Loucy (cell line): ENCODE results near the gene AFTPH.

Source experiments
- H2AFZ ChIP-seq: fragments of 200-600 bp; sonication (generic); 2 replicates; pipeline ENCODE4 v1.6.0; 2016; ENCODE audit warnings: antibody characterized with exemption, mild to moderate bottlenecking, low read length, moderate library complexity
- H3F3A ChIP-seq: fragments of 200-600 bp; 2 replicates; pipeline ENCODE4 v1.6.0; 2016; ENCODE audit warnings: antibody characterized with exemption, low read depth, mild to moderate bottlenecking
- H3K27me3 ChIP-seq: fragments of 200-600 bp; sonication (generic); 2 replicates; pipeline ENCODE4 v1.6.1; 2014; ENCODE audit warnings: low read length, mild to moderate bottlenecking; ENCODE audit not compliant: insufficient read depth, poor library complexity, severe bottlenecking
- H3K36me3 ChIP-seq: fragments of 200-600 bp; sonication (generic); 2 replicates; pipeline ENCODE4 v1.6.1; 2016; ENCODE audit warnings: low read length; ENCODE audit not compliant: insufficient read depth
- H3K4me1 ChIP-seq: fragments of 200-600 bp; sonication (generic); 2 replicates; pipeline ENCODE4 v1.5.1; 2014; ENCODE audit warnings: low read length, mild to moderate bottlenecking; ENCODE audit not compliant: insufficient read depth, poor library complexity, severe bottlenecking
- H3K4me2 ChIP-seq: fragments of 200-600 bp; sonication (generic); 2 replicates; pipeline ENCODE4 v1.6.0; 2014; ENCODE audit warnings: antibody characterized with exemption, low read length, low read depth, mild to moderate bottlenecking; ENCODE audit not compliant: poor library complexity, severe bottlenecking
- H3K4me3 ChIP-seq: fragments of 200-600 bp; sonication (generic); 2 replicates; pipeline ENCODE4 v1.5.1; 2014; ENCODE audit warnings: low read length, mild to moderate bottlenecking, mixed read lengths; ENCODE audit not compliant: poor library complexity, severe bottlenecking
- H3K79me2 ChIP-seq: fragments of 200-600 bp; sonication (generic); 2 replicates; pipeline ENCODE4 v1.6.1; 2014; ENCODE audit warnings: low read length; ENCODE audit not compliant: insufficient read depth
- H3K9ac ChIP-seq: fragments of 200-600 bp; sonication (generic); 2 replicates; pipeline ENCODE4 v1.6.0; 2014; ENCODE audit warnings: mild to moderate bottlenecking, low read depth, low read length, moderate library complexity; ENCODE audit not compliant: poor library complexity, severe bottlenecking
- H3K9me2 ChIP-seq: fragments of 200-600 bp; sonication (generic); replicated peaks from 2 replicates; pipeline ENCODE4 v1.6.1; 2016; ENCODE audit warnings: low read depth, low read length, mixed read lengths
- H3K9me3 ChIP-seq: fragments of 200-600 bp; sonication (generic); 2 replicates; pipeline ENCODE4 v1.6.1; 2014; ENCODE audit warnings: mild to moderate bottlenecking, antibody characterized with exemption, low read length, low read depth; ENCODE audit not compliant: insufficient read depth
- H4K20me1 ChIP-seq: fragments of 200-600 bp; sonication (generic); 2 replicates; pipeline ENCODE4 v1.6.0; 2014; ENCODE audit warnings: antibody characterized with exemption, low read length, mild to moderate bottlenecking; ENCODE audit not compliant: insufficient read depth, poor library complexity, severe bottlenecking
- EZH2phosphoT487 ChIP-seq: fragments of 200-600 bp; IDR thresholded peaks from 2 replicates; pipeline ENCODE4 v1.6.1; 2018; ENCODE audit warnings: antibody characterized with exemption, mild to moderate bottlenecking, moderate library complexity, borderline replicate concordance
- TF ChIP-seq, protein P1 (sequence below): fragments of 200-600 bp; sonication (generic); conservative IDR thresholded peaks from 2 replicates; pipeline ENCODE4 v1.5.1; 2014; ENCODE audit warnings: mild to moderate bottlenecking, antibody characterized with exemption, low read length

The AFTPH gene

DNA sequence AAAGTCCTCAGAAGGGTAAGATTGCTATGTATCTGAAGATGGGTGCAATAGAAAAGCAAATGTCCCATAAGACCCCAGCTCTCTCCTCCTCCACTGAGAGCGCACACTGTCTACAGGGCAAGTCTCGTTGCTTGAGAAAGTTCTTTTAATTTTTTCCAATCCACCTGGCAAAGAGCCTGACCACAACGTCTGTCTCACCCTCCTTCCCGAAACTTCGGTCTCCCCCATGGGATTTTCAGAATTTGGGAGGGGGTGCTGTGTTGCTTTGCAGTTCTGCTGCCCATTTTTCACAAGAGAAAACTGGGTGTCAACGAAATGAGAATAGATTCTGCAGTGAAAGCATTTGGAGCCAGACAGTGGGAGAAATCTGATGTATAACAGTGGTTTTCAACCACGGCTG lies 89.1 kb downstream of the AFTPH start:
- Histone ChIP-seq H3K27me3 (no peaks in the 10 kb centered on the region), H3K36me3 (no peaks in the 10 kb centered on the region), H3K9me3 (no peaks in the 10 kb centered on the region), H3F3A (no peaks in the 10 kb centered on the region), H3K79me2 (no peaks in the 10 kb centered on the region), H3K4me1 (no peaks in the 10 kb centered on the region), H4K20me1 (no peaks in the 10 kb centered on the region), H2AFZ (no peak overlapping the region), H3K4me3 (no peak overlapping the region), H3K9ac (no peak overlapping the region), H3K4me2 (no peak overlapping the region), H3K9me2 (no peaks in the 10 kb centered on the region)
- TF ChIP-seq, protein P1, sequence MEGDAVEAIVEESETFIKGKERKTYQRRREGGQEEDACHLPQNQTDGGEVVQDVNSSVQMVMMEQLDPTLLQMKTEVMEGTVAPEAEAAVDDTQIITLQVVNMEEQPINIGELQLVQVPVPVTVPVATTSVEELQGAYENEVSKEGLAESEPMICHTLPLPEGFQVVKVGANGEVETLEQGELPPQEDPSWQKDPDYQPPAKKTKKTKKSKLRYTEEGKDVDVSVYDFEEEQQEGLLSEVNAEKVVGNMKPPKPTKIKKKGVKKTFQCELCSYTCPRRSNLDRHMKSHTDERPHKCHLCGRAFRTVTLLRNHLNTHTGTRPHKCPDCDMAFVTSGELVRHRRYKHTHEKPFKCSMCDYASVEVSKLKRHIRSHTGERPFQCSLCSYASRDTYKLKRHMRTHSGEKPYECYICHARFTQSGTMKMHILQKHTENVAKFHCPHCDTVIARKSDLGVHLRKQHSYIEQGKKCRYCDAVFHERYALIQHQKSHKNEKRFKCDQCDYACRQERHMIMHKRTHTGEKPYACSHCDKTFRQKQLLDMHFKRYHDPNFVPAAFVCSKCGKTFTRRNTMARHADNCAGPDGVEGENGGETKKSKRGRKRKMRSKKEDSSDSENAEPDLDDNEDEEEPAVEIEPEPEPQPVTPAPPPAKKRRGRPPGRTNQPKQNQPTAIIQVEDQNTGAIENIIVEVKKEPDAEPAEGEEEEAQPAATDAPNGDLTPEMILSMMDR = no peak
- no peak for TF ChIP-seq EZH2phosphoT487

DNA sequence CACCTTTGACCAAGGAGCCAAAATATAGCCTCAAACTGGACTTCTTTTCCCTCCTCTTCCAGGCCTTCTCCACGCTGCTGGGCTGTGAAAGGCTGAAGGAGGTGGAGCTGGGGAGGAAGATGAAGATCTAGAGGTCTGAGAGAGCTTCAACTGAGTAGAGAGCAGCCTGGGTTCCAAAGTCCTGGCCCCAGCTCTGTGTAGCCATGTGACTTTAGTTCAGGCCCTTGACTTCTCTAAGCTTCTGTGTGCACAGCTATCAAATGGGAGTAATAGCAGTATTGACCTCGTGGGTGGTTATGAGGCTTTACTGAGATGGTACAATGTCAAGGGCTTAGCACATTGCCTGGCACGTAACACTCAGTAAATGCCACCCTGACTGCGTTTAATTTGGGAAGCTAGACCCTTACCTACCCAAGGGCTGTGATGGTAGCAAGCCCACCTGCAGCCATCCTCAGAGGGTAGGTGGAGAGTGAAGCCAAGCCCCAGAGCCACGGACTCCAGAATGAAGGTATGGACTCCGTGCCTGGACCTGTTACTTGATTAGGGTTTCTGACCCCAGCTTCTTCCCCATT lies 91.2 kb downstream of the AFTPH start:
- H3K9ac ChIP-seq = no peak overlapping the region
- no peak overlapping the region for H3K4me3 ChIP-seq
- no peaks in the 10 kb centered on the region for H3F3A ChIP-seq
- H3K9me2 ChIP-seq = no peaks in the 10 kb centered on the region
- H3K9me3 ChIP-seq = no peaks in the 10 kb centered on the region
- H3K4me2 ChIP-seq = no peak overlapping the region
- TF ChIP-seq, protein P1 = no peak
- no peak for TF ChIP-seq EZH2phosphoT487
- no peaks in the 10 kb centered on the region for H3K79me2 ChIP-seq
- H4K20me1 ChIP-seq = no peaks in the 10 kb centered on the region
- no peaks in the 10 kb centered on the region for H3K27me3 ChIP-seq
- no peak overlapping the region for H2AFZ ChIP-seq
- H3K36me3 ChIP-seq = no peaks in the 10 kb centered on the region
- no peaks in the 10 kb centered on the region for H3K4me1 ChIP-seq

DNA sequence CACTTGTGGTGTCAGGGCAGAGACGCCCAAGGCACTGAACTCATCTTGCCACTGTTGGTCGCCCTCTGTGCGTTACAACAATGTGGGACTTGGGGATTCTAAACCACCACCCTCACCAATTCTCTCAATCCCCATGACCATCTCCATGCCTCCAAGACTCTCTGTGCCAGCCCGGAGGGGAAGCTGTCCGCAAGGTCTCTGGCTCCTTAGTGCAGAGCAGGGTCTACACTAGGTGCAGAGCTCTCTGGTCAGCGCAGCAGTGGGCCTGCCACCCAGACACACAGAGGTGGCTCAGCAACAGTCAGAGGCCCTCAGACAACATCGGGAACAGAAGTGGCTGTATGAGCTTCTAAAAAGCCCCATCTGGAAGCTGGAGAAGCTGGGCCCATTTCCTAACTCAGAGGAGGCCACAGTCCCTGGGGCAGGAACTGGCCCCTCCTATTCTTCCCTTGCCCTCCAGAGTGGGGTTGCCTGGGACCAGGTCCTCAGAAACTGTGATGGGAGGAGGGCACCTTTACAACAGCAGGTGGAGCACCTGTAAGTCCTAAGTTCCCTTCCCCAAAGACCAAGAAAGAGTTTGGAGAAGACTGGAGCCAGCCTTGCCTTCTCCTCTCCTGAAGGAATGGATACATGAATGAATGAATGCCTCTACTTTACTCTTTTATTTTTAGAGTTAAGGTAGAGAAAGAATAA lies 91.9 kb downstream of the AFTPH start:
- Histone ChIP-seq H3K79me2 (no peaks in the 10 kb centered on the region), H2AFZ (no peak overlapping the region), H3F3A (no peaks in the 10 kb centered on the region), H3K9ac (no peak overlapping the region), H3K4me2 (no peak overlapping the region), H4K20me1 (no peaks in the 10 kb centered on the region), H3K4me1 (no peaks in the 10 kb centered on the region), H3K4me3 (no peak overlapping the region), H3K9me3 (no peaks in the 10 kb centered on the region), H3K9me2 (no peaks in the 10 kb centered on the region), H3K36me3 (no peaks in the 10 kb centered on the region), H3K27me3 (no peaks in the 10 kb centered on the region)
- TF ChIP-seq, protein P1 = no peak
- TF ChIP-seq EZH2phosphoT487 = no peak
